ENCODE measurements around the gene NDUFV3. TPM values are rescaled to one million over a fixed set of nuclear protein-coding genes. Genes with fewer than 3 reads are reported as not detected.
"Not testable (repeated sequence)": the region's sequence is repeated elsewhere in the genome, so short reads cannot be mapped to it uniquely, and the experiment has no call there.

NDUFV3 gene
- 62.0 and 63.3 TPM in 2 replicates for total RNA-seq (2014; rRNA removed)
- polyA plus RNA-seq (2012), result 37.0 TPM

- peak; percentile 97 for DNase-seq (ENCODE audit: low read depth)
These were observed at the start of gene NDUFV3 for GRCh38 chr21:42892931-42893755. Gene NDUFV3, plus strand, starts transcription at chr21:42893309. Its CDS starts 25 bp downstream, at chr21:42893334.

GRCh38 chr21:42844411-42845113 is 48.5 kb upstream of the NDUFV3 start:
- DNase-seq (ENCODE audit: low read depth), result no peak

- DNase-seq (ENCODE audit: low read depth), result no peak
These were observed 47.7 kb upstream of the NDUFV3 start for GRCh38 chr21:42845296-42845965.

GRCh38 chr21:42846221-42846620 is 46.9 kb upstream of the NDUFV3 start:
- no peak for DNase-seq (ENCODE audit: low read depth)

GRCh38 chr21:42847051-42847707 is 45.9 kb upstream of the NDUFV3 start:
- DNase-seq (ENCODE audit: low read depth), result no peak

- no peak for DNase-seq (ENCODE audit: low read depth)
These were observed 45.4 kb upstream of the NDUFV3 start for GRCh38 chr21:42847726-42848125.

- not testable (repeated sequence) for DNase-seq (ENCODE audit: low read depth)
These were observed 44.8 kb upstream of the NDUFV3 start for GRCh38 chr21:42848144-42848931.

- DNase-seq (ENCODE audit: low read depth), result no peak
These were observed 44.0 kb upstream of the NDUFV3 start for GRCh38 chr21:42848932-42849758.

GRCh38 chr21:42849759-42850412 is 43.2 kb upstream of the NDUFV3 start:
- no peak for DNase-seq (ENCODE audit: low read depth)

GRCh38 chr21:42850463-42850862 is 42.6 kb upstream of the NDUFV3 start:
- no peak for DNase-seq (ENCODE audit: low read depth)

GRCh38 chr21:42850866-42851391 is 42.2 kb upstream of the NDUFV3 start:
- no peak for DNase-seq (ENCODE audit: low read depth)

GRCh38 chr21:42851812-42852665 is 41.1 kb upstream of the NDUFV3 start:
- DNase-seq (ENCODE audit: low read depth), result no peak

- no peak for DNase-seq (ENCODE audit: low read depth)
These were observed 40.1 kb upstream of the NDUFV3 start for GRCh38 chr21:42852925-42853570.

- no peak for DNase-seq (ENCODE audit: low read depth)
These were observed 39.5 kb upstream of the NDUFV3 start for GRCh38 chr21:42853621-42854020.

GRCh38 chr21:42854246-42855010 is 38.7 kb upstream of the NDUFV3 start:
- DNase-seq (ENCODE audit: low read depth), result no peak

GRCh38 chr21:42855171-42855936 is 37.8 kb upstream of the NDUFV3 start:
- no peak for DNase-seq (ENCODE audit: low read depth)

Data from LHCN-M2 (cell line).